ENCODE measurements around the gene NT5C1B.

DNA sequence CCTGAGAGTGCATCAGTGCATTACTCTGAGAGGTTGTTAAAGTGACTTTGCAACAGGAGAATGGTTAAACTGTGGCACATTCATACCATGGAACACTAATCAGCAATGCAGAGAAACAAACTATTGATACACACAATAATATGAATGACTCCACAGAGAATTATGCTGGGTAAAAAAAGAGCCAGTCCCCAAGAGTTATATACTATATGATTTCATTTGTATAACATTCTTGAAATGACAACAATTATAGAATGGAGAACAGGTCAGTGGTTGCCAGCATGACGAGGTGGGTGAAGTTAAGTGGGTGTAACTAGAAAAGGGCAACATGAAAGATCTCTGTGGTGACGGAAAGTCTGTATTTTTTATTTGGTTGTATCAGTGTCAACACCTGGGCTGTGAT, 3.0 kb upstream of the NT5C1B start:
- TF ChIP-seq, protein P1, sequence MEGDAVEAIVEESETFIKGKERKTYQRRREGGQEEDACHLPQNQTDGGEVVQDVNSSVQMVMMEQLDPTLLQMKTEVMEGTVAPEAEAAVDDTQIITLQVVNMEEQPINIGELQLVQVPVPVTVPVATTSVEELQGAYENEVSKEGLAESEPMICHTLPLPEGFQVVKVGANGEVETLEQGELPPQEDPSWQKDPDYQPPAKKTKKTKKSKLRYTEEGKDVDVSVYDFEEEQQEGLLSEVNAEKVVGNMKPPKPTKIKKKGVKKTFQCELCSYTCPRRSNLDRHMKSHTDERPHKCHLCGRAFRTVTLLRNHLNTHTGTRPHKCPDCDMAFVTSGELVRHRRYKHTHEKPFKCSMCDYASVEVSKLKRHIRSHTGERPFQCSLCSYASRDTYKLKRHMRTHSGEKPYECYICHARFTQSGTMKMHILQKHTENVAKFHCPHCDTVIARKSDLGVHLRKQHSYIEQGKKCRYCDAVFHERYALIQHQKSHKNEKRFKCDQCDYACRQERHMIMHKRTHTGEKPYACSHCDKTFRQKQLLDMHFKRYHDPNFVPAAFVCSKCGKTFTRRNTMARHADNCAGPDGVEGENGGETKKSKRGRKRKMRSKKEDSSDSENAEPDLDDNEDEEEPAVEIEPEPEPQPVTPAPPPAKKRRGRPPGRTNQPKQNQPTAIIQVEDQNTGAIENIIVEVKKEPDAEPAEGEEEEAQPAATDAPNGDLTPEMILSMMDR (conservative IDR thresholded peaks at IDR 0.05 in 1 of 2, IDR thresholded peaks at IDR 0.05 in 1 of 2; ENCODE audit: extremely low read depth in 1 of 2, insufficient read depth in 1 of 2, low read depth in 1 of 2, low read length in 2 of 2) = no peak
- no peak for TF ChIP-seq EZH2 (IDR thresholded peaks at IDR 0.05; ENCODE audit: borderline replicate concordance, low read length)

All from mammary epithelial cell (primary cell).